ENCODE measurements around the gene MAML2.

MAML2 gene

DNA sequence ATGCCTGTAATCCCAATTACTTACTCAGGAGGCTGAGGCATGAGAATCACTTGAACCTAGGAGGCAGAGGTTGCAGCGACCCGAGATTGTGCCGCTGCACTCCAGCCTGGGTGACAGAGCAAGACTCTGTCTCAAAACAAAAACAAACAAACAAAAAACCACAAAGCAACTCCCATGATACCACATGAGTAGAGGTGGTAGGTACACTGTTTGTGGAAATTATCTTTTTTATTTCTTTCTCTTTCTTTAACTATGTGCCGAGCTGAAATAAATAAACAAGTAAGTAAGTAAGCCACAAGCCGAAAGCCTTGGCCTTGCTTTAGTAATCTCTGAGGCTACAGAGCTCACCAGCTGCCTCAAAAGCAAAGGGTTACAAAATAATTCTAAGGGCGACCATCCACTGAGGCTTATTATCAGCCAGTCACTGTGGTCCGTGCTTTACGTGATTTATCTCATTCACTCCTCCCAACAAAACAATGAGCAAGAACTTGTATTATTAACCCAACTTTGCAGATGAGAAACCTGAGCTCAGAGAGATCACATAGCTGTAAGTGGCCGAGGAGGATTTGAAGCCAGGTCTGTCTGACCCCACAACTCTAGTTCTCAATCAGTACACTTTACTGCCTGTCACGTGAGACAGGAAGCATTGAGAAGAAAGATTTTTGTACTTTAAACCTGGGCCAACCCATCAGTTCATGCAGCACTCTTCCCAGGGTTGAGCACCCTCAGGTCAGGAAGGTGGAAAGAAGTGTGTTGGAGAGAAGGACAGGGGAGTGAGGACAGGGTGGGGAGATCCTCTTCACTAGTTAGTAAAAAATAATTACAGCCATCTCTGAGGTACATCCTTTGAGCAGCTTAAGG, 349.3 kb downstream of the MAML2 start:
- Histone ChIP-seq H4K20me1 (ENCODE audit: insufficient read depth, low read length) (no peaks in the 10 kb centered on the region), H3F3A (ENCODE audit: insufficient read depth, low read length) (no peaks in the 10 kb centered on the region), H3K4me2 (ENCODE audit: low read depth, low read length) (no peak overlapping the region), H3K27me3 (replicated peaks; ENCODE audit: insufficient read depth, low read length) (no peaks in the 10 kb centered on the region), H3K9me2 (replicated peaks; ENCODE audit: insufficient read depth, low read length) (no peaks in the 10 kb centered on the region), H3K27ac (ENCODE audit: low read length) (no peak overlapping the region), H3K4me3 (ENCODE audit: low read length) (no peak overlapping the region), H3K79me2 (ENCODE audit: low read length) (peaks cover 5% of the 10 kb centered on the region), H3K9ac (ENCODE audit: low read length) (no peak overlapping the region), H3K4me1 (ENCODE audit: low read length) (no peaks in the 10 kb centered on the region), H3K9me3 (replicated peaks; ENCODE audit: insufficient read depth, low read length) (no peaks in the 10 kb centered on the region), H2AFZ (ENCODE audit: low read length) (no peak overlapping the region), H3K36me3 (replicated peaks; ENCODE audit: insufficient read depth, low read length) (no peaks in the 10 kb centered on the region)
- TF ChIP-seq, protein P1, sequence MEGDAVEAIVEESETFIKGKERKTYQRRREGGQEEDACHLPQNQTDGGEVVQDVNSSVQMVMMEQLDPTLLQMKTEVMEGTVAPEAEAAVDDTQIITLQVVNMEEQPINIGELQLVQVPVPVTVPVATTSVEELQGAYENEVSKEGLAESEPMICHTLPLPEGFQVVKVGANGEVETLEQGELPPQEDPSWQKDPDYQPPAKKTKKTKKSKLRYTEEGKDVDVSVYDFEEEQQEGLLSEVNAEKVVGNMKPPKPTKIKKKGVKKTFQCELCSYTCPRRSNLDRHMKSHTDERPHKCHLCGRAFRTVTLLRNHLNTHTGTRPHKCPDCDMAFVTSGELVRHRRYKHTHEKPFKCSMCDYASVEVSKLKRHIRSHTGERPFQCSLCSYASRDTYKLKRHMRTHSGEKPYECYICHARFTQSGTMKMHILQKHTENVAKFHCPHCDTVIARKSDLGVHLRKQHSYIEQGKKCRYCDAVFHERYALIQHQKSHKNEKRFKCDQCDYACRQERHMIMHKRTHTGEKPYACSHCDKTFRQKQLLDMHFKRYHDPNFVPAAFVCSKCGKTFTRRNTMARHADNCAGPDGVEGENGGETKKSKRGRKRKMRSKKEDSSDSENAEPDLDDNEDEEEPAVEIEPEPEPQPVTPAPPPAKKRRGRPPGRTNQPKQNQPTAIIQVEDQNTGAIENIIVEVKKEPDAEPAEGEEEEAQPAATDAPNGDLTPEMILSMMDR (IDR thresholded peaks at IDR 0.05; ENCODE audit: low read length): no peak
- no peak for TF ChIP-seq EZH2 (optimal IDR thresholded peaks at IDR 0.05; ENCODE audit: low read depth, low read length)
- no peak for TF ChIP-seq EZH2phosphoT487 (IDR thresholded peaks at IDR 0.05; ENCODE audit: low read length)
- DNase-seq: no peak

DNA sequence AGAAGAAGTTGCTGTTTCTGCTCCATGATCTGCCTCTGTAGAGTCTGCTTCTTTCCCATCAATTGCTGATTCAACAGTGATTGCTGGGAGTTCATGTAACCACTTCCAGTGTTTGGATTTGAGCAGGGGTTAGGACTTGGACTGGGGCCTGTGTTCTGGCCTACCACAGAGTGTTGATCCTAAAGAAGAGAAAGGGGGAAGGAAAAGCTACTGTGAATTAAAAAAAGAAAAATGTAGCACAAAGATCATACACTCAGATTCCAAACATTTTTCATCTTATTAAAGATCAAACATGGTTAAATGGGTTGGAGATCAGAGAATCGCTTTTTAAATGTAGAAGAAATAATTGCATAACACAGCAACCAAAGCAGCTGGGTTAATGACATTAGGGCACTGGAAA, 351.4 kb downstream of the MAML2 start:
- no peak overlapping the region for H3K27ac ChIP-seq (ENCODE audit: low read length)
- H3K36me3 ChIP-seq (replicated peaks; ENCODE audit: insufficient read depth, low read length): no peaks in the 10 kb centered on the region
- no peaks in the 10 kb centered on the region for H4K20me1 ChIP-seq (ENCODE audit: insufficient read depth, low read length)
- no peaks in the 10 kb centered on the region for H3K9me2 ChIP-seq (replicated peaks; ENCODE audit: insufficient read depth, low read length)
- H2AFZ ChIP-seq (ENCODE audit: low read length): no peak overlapping the region
- H3K27me3 ChIP-seq (replicated peaks; ENCODE audit: insufficient read depth, low read length): no peaks in the 10 kb centered on the region
- H3K4me3 ChIP-seq (ENCODE audit: low read length): no peak overlapping the region
- H3K9me3 ChIP-seq (replicated peaks; ENCODE audit: insufficient read depth, low read length): no peaks in the 10 kb centered on the region
- H3F3A ChIP-seq (ENCODE audit: insufficient read depth, low read length): no peaks in the 10 kb centered on the region
- H3K4me1 ChIP-seq (ENCODE audit: low read length): no peaks in the 10 kb centered on the region
- H3K9ac ChIP-seq (ENCODE audit: low read length): no peak overlapping the region
- H3K79me2 ChIP-seq (ENCODE audit: low read length): no peaks in the 10 kb centered on the region
- H3K4me2 ChIP-seq (ENCODE audit: low read depth, low read length): no peak overlapping the region
- TF ChIP-seq, protein P1 (IDR thresholded peaks at IDR 0.05; ENCODE audit: low read length): no peak
- TF ChIP-seq EZH2 (optimal IDR thresholded peaks at IDR 0.05; ENCODE audit: low read depth, low read length) (no peak), EZH2phosphoT487 (IDR thresholded peaks at IDR 0.05; ENCODE audit: low read length) (no peak)
- DNase-seq: no peak

DNA sequence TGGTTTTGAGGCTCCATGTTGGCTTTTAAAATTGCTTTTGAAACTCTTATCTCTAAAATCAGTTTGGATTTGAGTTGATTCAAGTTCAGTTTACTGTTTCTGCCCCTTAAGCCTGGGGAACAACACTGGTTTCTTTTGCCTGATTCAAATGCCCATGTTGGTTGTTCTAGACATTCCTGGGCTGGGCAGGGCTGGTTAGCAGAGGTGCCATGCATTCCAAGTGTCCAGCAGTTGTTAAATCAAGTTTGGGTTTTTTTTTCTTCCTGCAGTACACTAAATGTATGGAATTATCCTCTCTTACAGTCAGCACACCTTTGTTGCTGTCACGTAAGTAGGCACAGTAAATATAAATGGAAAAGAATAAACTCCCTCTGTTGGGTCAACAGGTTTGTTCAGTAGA, 351.9 kb downstream of the MAML2 start:
- Histone ChIP-seq H4K20me1 (ENCODE audit: insufficient read depth, low read length) (no peaks in the 10 kb centered on the region), H3F3A (ENCODE audit: insufficient read depth, low read length) (no peaks in the 10 kb centered on the region), H3K79me2 (ENCODE audit: low read length) (no peaks in the 10 kb centered on the region), H3K4me3 (ENCODE audit: low read length) (no peak overlapping the region), H3K36me3 (replicated peaks; ENCODE audit: insufficient read depth, low read length) (no peaks in the 10 kb centered on the region), H2AFZ (ENCODE audit: low read length) (no peak overlapping the region), H3K27me3 (replicated peaks; ENCODE audit: insufficient read depth, low read length) (no peaks in the 10 kb centered on the region), H3K27ac (ENCODE audit: low read length) (no peak overlapping the region), H3K4me1 (ENCODE audit: low read length) (no peaks in the 10 kb centered on the region), H3K9me3 (replicated peaks; ENCODE audit: insufficient read depth, low read length) (no peaks in the 10 kb centered on the region), H3K4me2 (ENCODE audit: low read depth, low read length) (no peak overlapping the region), H3K9me2 (replicated peaks; ENCODE audit: insufficient read depth, low read length) (no peaks in the 10 kb centered on the region), H3K9ac (ENCODE audit: low read length) (no peak overlapping the region)
- TF ChIP-seq, protein P1 (IDR thresholded peaks at IDR 0.05; ENCODE audit: low read length): no peak
- no peak for TF ChIP-seq EZH2phosphoT487 (IDR thresholded peaks at IDR 0.05; ENCODE audit: low read length)
- no peak for TF ChIP-seq EZH2 (optimal IDR thresholded peaks at IDR 0.05; ENCODE audit: low read depth, low read length)
- no peak for DNase-seq

Measured in MM.1S (cell line).